ENCODE results near the gene AGBL4.

AGBL4 gene

GRCh38 chr1:49389699-49390098 lies 634.1 kb downstream of the AGBL4 start:
- Histone ChIP-seq H3K4me1 (ENCODE audit: insufficient read depth, low read length) (no peaks in the 10 kb centered on the region), H3K27me3 (ENCODE audit: insufficient read depth, low read length, poor library complexity) (no peaks in the 10 kb centered on the region), H3K4me2 (ENCODE audit: insufficient read depth, low read length) (no peak overlapping the region), H3K9ac (ENCODE audit: low read depth, low read length) (no peak overlapping the region), H3K36me3 (ENCODE audit: insufficient read depth, low read length) (no peaks in the 10 kb centered on the region), H3K4me3 (ENCODE audit: low read depth in 1 of 2, low read length in 2 of 2) (no peak overlapping the region), H3K27ac (ENCODE audit: low read length) (no peak overlapping the region), H3K79me2 (ENCODE audit: insufficient read depth, low read length) (no peaks in the 10 kb centered on the region), H3K9me3 (ENCODE audit: insufficient read depth, low read length, severe bottlenecking) (no peaks in the 10 kb centered on the region), H2AFZ (ENCODE audit: low read depth, low read length) (no peak overlapping the region), H4K20me1 (ENCODE audit: insufficient read depth, low read length) (no peaks in the 10 kb centered on the region)
- DNase-seq (no peak), ATAC-seq (ENCODE audit: insufficient read depth, low read depth) (no peak)
- TF ChIP-seq, protein P1, sequence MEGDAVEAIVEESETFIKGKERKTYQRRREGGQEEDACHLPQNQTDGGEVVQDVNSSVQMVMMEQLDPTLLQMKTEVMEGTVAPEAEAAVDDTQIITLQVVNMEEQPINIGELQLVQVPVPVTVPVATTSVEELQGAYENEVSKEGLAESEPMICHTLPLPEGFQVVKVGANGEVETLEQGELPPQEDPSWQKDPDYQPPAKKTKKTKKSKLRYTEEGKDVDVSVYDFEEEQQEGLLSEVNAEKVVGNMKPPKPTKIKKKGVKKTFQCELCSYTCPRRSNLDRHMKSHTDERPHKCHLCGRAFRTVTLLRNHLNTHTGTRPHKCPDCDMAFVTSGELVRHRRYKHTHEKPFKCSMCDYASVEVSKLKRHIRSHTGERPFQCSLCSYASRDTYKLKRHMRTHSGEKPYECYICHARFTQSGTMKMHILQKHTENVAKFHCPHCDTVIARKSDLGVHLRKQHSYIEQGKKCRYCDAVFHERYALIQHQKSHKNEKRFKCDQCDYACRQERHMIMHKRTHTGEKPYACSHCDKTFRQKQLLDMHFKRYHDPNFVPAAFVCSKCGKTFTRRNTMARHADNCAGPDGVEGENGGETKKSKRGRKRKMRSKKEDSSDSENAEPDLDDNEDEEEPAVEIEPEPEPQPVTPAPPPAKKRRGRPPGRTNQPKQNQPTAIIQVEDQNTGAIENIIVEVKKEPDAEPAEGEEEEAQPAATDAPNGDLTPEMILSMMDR (IDR thresholded peaks at IDR 0.05; ENCODE audit: borderline replicate concordance, extremely low read depth, low read length, poor library complexity, severe bottlenecking): no peak
- TF ChIP-seq EZH2 (IDR thresholded peaks at IDR 0.05; ENCODE audit: borderline replicate concordance, low read depth, low read length, severe bottlenecking): no peak

DNA sequence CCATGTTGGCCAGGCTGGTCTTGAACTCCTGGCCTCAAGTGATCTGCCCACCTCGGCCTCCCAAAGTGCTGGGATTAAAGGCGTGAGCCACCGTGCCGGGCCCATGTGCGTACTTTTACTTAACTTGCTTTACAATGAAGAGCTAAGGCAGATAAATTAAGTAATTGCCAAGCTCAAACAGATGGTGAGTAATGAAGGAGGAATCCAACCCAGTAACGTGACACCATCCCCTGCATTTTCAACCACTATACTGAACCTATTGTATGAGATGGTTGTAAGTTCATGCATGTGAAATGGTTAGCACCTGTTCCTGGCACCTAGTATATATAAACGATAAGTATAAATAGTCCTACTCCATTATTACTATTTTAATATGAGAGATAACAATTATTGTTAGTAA lies 659.1 kb downstream of the AGBL4 start:
- DNase-seq: no peak
- no peak overlapping the region for H2AFZ ChIP-seq (ENCODE audit: low read depth, low read length)
- no peak overlapping the region for H3K4me3 ChIP-seq (ENCODE audit: low read depth in 1 of 2, low read length in 2 of 2)
- no peak overlapping the region for H3K9ac ChIP-seq (ENCODE audit: low read depth, low read length)
- H3K27ac ChIP-seq (ENCODE audit: low read length): no peak overlapping the region
- no peaks in the 10 kb centered on the region for H3K27me3 ChIP-seq (ENCODE audit: insufficient read depth, low read length, poor library complexity)
- H3K4me1 ChIP-seq (ENCODE audit: insufficient read depth, low read length): no peaks in the 10 kb centered on the region
- TF ChIP-seq, protein P1 (IDR thresholded peaks at IDR 0.05; ENCODE audit: borderline replicate concordance, extremely low read depth, low read length, poor library complexity, severe bottlenecking): no peak
- no peak for TF ChIP-seq EZH2 (IDR thresholded peaks at IDR 0.05; ENCODE audit: borderline replicate concordance, low read depth, low read length, severe bottlenecking)
- no peaks in the 10 kb centered on the region for H4K20me1 ChIP-seq (ENCODE audit: insufficient read depth, low read length)
- no peak for ATAC-seq (ENCODE audit: insufficient read depth, low read depth)
- no peak overlapping the region for H3K4me2 ChIP-seq (ENCODE audit: insufficient read depth, low read length)
- no peaks in the 10 kb centered on the region for H3K36me3 ChIP-seq (ENCODE audit: insufficient read depth, low read length)
- H3K9me3 ChIP-seq (ENCODE audit: insufficient read depth, low read length, severe bottlenecking): no peaks in the 10 kb centered on the region
- H3K79me2 ChIP-seq (ENCODE audit: insufficient read depth, low read length): no peaks in the 10 kb centered on the region

GRCh38 chr1:49363628-49364027 lies 660.1 kb downstream of the AGBL4 start:
- Histone ChIP-seq H3K4me3 (ENCODE audit: low read depth in 1 of 2, low read length in 2 of 2) (no peak overlapping the region), H3K36me3 (ENCODE audit: insufficient read depth, low read length) (no peaks in the 10 kb centered on the region), H3K9me3 (ENCODE audit: insufficient read depth, low read length, severe bottlenecking) (no peaks in the 10 kb centered on the region), H3K27me3 (ENCODE audit: insufficient read depth, low read length, poor library complexity) (no peaks in the 10 kb centered on the region), H3K27ac (ENCODE audit: low read length) (no peak overlapping the region), H3K4me2 (ENCODE audit: insufficient read depth, low read length) (no peak overlapping the region), H4K20me1 (ENCODE audit: insufficient read depth, low read length) (no peaks in the 10 kb centered on the region), H3K79me2 (ENCODE audit: insufficient read depth, low read length) (no peaks in the 10 kb centered on the region), H2AFZ (ENCODE audit: low read depth, low read length) (no peak overlapping the region), H3K4me1 (ENCODE audit: insufficient read depth, low read length) (no peaks in the 10 kb centered on the region), H3K9ac (ENCODE audit: low read depth, low read length) (no peak overlapping the region)
- TF ChIP-seq, protein P1 (IDR thresholded peaks at IDR 0.05; ENCODE audit: borderline replicate concordance, extremely low read depth, low read length, poor library complexity, severe bottlenecking): no peak
- TF ChIP-seq EZH2 (IDR thresholded peaks at IDR 0.05; ENCODE audit: borderline replicate concordance, low read depth, low read length, severe bottlenecking): no peak
- ATAC-seq (ENCODE audit: insufficient read depth, low read depth) (no peak), DNase-seq (no peak)

GRCh38 chr1:49358036-49358435 lies 665.7 kb downstream of the AGBL4 start:
- Histone ChIP-seq H3K9ac (ENCODE audit: low read depth, low read length) (no peak overlapping the region), H3K9me3 (ENCODE audit: insufficient read depth, low read length, severe bottlenecking) (no peaks in the 10 kb centered on the region), H4K20me1 (ENCODE audit: insufficient read depth, low read length) (no peaks in the 10 kb centered on the region), H2AFZ (ENCODE audit: low read depth, low read length) (no peak overlapping the region), H3K4me2 (ENCODE audit: insufficient read depth, low read length) (no peak overlapping the region), H3K27me3 (ENCODE audit: insufficient read depth, low read length, poor library complexity) (no peaks in the 10 kb centered on the region), H3K4me3 (ENCODE audit: low read depth in 1 of 2, low read length in 2 of 2) (no peak overlapping the region), H3K27ac (ENCODE audit: low read length) (no peak overlapping the region), H3K4me1 (ENCODE audit: insufficient read depth, low read length) (no peaks in the 10 kb centered on the region), H3K79me2 (ENCODE audit: insufficient read depth, low read length) (no peaks in the 10 kb centered on the region), H3K36me3 (ENCODE audit: insufficient read depth, low read length) (no peaks in the 10 kb centered on the region)
- TF ChIP-seq, protein P1 (IDR thresholded peaks at IDR 0.05; ENCODE audit: borderline replicate concordance, extremely low read depth, low read length, poor library complexity, severe bottlenecking): no peak
- no peak for TF ChIP-seq EZH2 (IDR thresholded peaks at IDR 0.05; ENCODE audit: borderline replicate concordance, low read depth, low read length, severe bottlenecking)
- DNase-seq: no peak
- no peak for ATAC-seq (ENCODE audit: insufficient read depth, low read depth)
